Activated CD4-positive, alpha-beta T cell treated with anti-CD3 and anti-CD28 coated beads, Interleukin-2, amount 50 U/mL, for 24 hours (primary cell): ENCODE results near the gene USP21.

Experiments
- DNase-seq, 2 donors: peaks; one replicate each; pipeline ENCODE4 v3.0.0-alpha.2; 2020; ENCODE audit warnings: low read depth in 1 of 2, low spot score in 1 of 2

The USP21 gene

GRCh38 chr1:161166669-161167548 lies 7.6 kb downstream of the USP21 start:
- DNase-seq = no peak

GRCh38 chr1:161168906-161169305 lies 9.6 kb downstream of the USP21 start:
- DNase-seq = no peak

- no peak for DNase-seq
Observed at GRCh38 chr1:161171191-161171590, 11.9 kb downstream of the USP21 start.

- no peak for DNase-seq
Observed at GRCh38 chr1:161171696-161172095, 12.4 kb downstream of the USP21 start.

GRCh38 chr1:161172349-161172748 lies 13.0 kb downstream of the USP21 start:
- no peak for DNase-seq

- DNase-seq = no peak
Observed at GRCh38 chr1:161172776-161173376, 13.6 kb downstream of the USP21 start.

GRCh38 chr1:161173711-161174110 lies 14.4 kb downstream of the USP21 start:
- DNase-seq = no peak

GRCh38 chr1:161174911-161175310 lies 15.6 kb downstream of the USP21 start:
- no peak for DNase-seq

GRCh38 chr1:161175771-161176453 lies 16.6 kb downstream of the USP21 start:
- DNase-seq = no peak

GRCh38 chr1:161176468-161177111 lies 17.3 kb downstream of the USP21 start:
- no peak for DNase-seq

GRCh38 chr1:161177112-161177935 lies 18.0 kb downstream of the USP21 start, which contains the start of gene B4GALT3:
TSS of gene B4GALT3 (minus strand) at chr1:161177507. CDS start at chr1:161176060, 1,447 bp downstream.
- DNase-seq = peak; percentile 93 to 99

GRCh38 chr1:161177936-161178244 lies 18.6 kb downstream of the USP21 start:
- DNase-seq = no peak

GRCh38 chr1:161179698-161180097 lies 20.4 kb downstream of the USP21 start:
- no peak for DNase-seq

GRCh38 chr1:161180639-161181038 lies 21.3 kb downstream of the USP21 start:
- DNase-seq = no peak

GRCh38 chr1:161182214-161182613 lies 22.9 kb downstream of the USP21 start:
- DNase-seq = peak; percentile 20 to 68

- peak in 1 of 2 donors; percentile 64 for DNase-seq
Observed at GRCh38 chr1:161185282-161185682, 26.0 kb downstream of the USP21 start.

GRCh38 chr1:161185732-161186311 lies 26.5 kb downstream of the USP21 start:
- no peak for DNase-seq

GRCh38 chr1:161187311-161187710 lies 28.0 kb downstream of the USP21 start:
- DNase-seq = no peak

GRCh38 chr1:161188381-161188780 lies 29.1 kb downstream of the USP21 start:
- no peak for DNase-seq

GRCh38 chr1:161189036-161189435 lies 29.7 kb downstream of the USP21 start:
- no peak for DNase-seq
